Natural killer cell (primary cell): ENCODE results near the gene FAM13B. TPM values are rescaled to one million over a fixed set of nuclear protein-coding genes. Genes with fewer than 3 reads are reported as not detected.
A peak's percentile ranks its signal among the peaks of the same experiment; 100 is the strongest.
"Not testable (repeated sequence)": the region's sequence is repeated elsewhere in the genome, so short reads cannot be mapped to it uniquely, and the experiment has no call there.

Experiments used
- ATAC-seq, 3 donors: fragments of 150-1000 bp in 2 of 3; fragments of 200-7000 bp in 1 of 3; cut with Tn5 transposase; 1 replicate in 1 of 3; 2 replicates in 2 of 3; pipeline ENCODE4 v1.10.0; 2021; ENCODE audit warnings: mild to moderate bottlenecking in 2 of 3, moderate library complexity in 2 of 3
- DNase-seq, 2 donors: peaks; one replicate each; pipeline versions ENCODE4 v3.0.0 to v3.0.0-alpha.2; 2013 to 2021; ENCODE audit warnings: mixed read lengths in 1 of 2
- H3K27ac ChIP-seq: one replicate; pipeline ENCODE4 v1.5.1; 2013; ENCODE audit warnings: mild to moderate bottlenecking, low read length
- H3K27me3 ChIP-seq: one replicate; pipeline ENCODE4 v1.6.1; 2013; ENCODE audit warnings: low read length; ENCODE audit not compliant: control insufficient read depth, insufficient read depth
- H3K36me3 ChIP-seq: one replicate; pipeline ENCODE4 v1.6.1; 2013; ENCODE audit warnings: low read length; ENCODE audit not compliant: control insufficient read depth, insufficient read depth
- H3K4me1 ChIP-seq: one replicate; pipeline ENCODE4 v1.6.1; 2013; ENCODE audit warnings: low read length; ENCODE audit not compliant: control insufficient read depth, insufficient read depth
- H3K4me3 ChIP-seq: one replicate; pipeline ENCODE4 v1.5.1; 2013; ENCODE audit warnings: low read length
- H3K9me3 ChIP-seq: one replicate; pipeline ENCODE4 v1.6.1; 2013; ENCODE audit warnings: low read length; ENCODE audit not compliant: control insufficient read depth, insufficient read depth
- H3K27ac Mint-ChIP-seq, 2 donors: one replicate each; pipeline ENCODE4 v1.8.0; 2022; ENCODE audit warnings: mild to moderate bottlenecking in 2 of 2, mixed read lengths in 2 of 2, moderate library complexity in 1 of 2
- H3K27me3 Mint-ChIP-seq, 2 donors: one replicate each; pipeline ENCODE4 v1.8.0; 2022; ENCODE audit warnings: low read depth in 2 of 2, mixed read lengths in 2 of 2
- H3K36me3 Mint-ChIP-seq: one replicate; pipeline ENCODE4 v1.8.0; 2022; ENCODE audit warnings: mixed read lengths
- H3K4me1 Mint-ChIP-seq, 2 donors: one replicate each; pipeline ENCODE4 v1.8.0; 2022; ENCODE audit warnings: mixed read lengths in 2 of 2
- H3K4me3 Mint-ChIP-seq: one replicate; pipeline ENCODE4 v1.8.0; 2022; ENCODE audit warnings: mild to moderate bottlenecking, moderate library complexity, mixed read lengths
- H3K9me3 Mint-ChIP-seq, 2 donors: one replicate each; pipeline ENCODE4 v1.8.0; 2022; ENCODE audit warnings: mixed read lengths in 2 of 2
- CTCF ChIP-seq: fragments of 200-600 bp; IDR thresholded peaks from one replicate; pipeline ENCODE4 v1.8.0; 2022; ENCODE audit warnings: antibody characterized with exemption
- WGBS: methylation state at CpG from one replicate; pipeline ENCODE4 v1.1.7; 2013; ENCODE audit warnings: missing lambda C conversion rate; ENCODE audit not compliant: insufficient coverage; 5-methylcytosine and 5-hydroxymethylcytosine counted together
- intact Hi-C: fragments of 100-400 bp; cut with micrococcal nuclease; formaldehyde crosslinking; loops from one replicate; pipeline ENCODE4 v1.14.2; 2022
- total RNA-seq, 4 donors: library from RNA; stranded (reverse); fragments of 120-200 nt in 1 of 4; gene quantifications; one replicate each; pipeline versions ENCODE4 v1.2.3 to v1.2.4, GENCODE V29; 2013 to 2022

FAM13B gene
- total RNA-seq, 3 donors from 2014 or later (not counting 1 experiment from before 2014, with no cell fraction given) = 58.8 to 74.4 (median 67.4) TPM

GRCh38 chr5:138077064-138077696, 44.3 kb upstream of the FAM13B start:
- WGBS = 26% methylated on average over 4 of the region's 5 CpGs
- ATAC-seq (peak in 2 of 3 donors; percentile 63 to 69), DNase-seq (peak in 1 of 2 donors; percentile 77)
- no peak overlapping the region for H3K27ac Mint-ChIP-seq
- peak; percentile 81 for TF ChIP-seq CTCF
- H3K27me3 ChIP-seq = no peaks in the 10 kb centered on the region
- no peak overlapping the region for H3K27ac ChIP-seq
- H3K36me3 ChIP-seq = no peaks in the 10 kb centered on the region
- no peaks in the 10 kb centered on the region for H3K9me3 ChIP-seq
- H3K4me3 Mint-ChIP-seq = no peak overlapping the region
- no peak overlapping the region for H3K4me3 ChIP-seq
- H3K4me1 Mint-ChIP-seq = no peaks in the 10 kb centered on the region
- intact Hi-C loops = loop anchor here (1.0 kb wide), 1 partner anchor 56 kb away; no protein-coding TSS in a partner anchor
- H3K36me3 Mint-ChIP-seq = no peaks in the 10 kb centered on the region
- H3K4me1 ChIP-seq = no peaks in the 10 kb centered on the region
- no peaks in the 10 kb centered on the region for H3K9me3 Mint-ChIP-seq
- H3K27me3 Mint-ChIP-seq = peaks cover 0 to 10% of the 10 kb centered on the region in 2 donors

- ATAC-seq, H3K36me3 ChIP-seq, H3K9me3 Mint-ChIP-seq, H3K4me1 Mint-ChIP-seq, H3K4me3 Mint-ChIP-seq, H3K4me3 ChIP-seq, H3K36me3 Mint-ChIP-seq, H3K27me3 Mint-ChIP-seq, H3K27me3 ChIP-seq, H3K27ac Mint-ChIP-seq, H3K4me1 ChIP-seq, H3K27ac ChIP-seq, intact Hi-C loops, H3K9me3 ChIP-seq, DNase-seq: not testable (repeated sequence)
- 96% methylated on average over 19 of the region's 32 CpGs for WGBS
These were observed 37.1 kb upstream of the FAM13B start for GRCh38 chr5:138070026-138070425.

GRCh38 chr5:138068742-138069600, 36.1 kb upstream of the FAM13B start:
- H3K4me3 ChIP-seq = no peak overlapping the region
- H3K27ac Mint-ChIP-seq = peak overlapping the region in 1 of 2 donors; percentile 32
- TF ChIP-seq CTCF = peak; percentile 71
- H3K27me3 ChIP-seq = peaks cover 2% of the 10 kb centered on the region
- H3K4me1 Mint-ChIP-seq = peaks cover 5% of the 10 kb centered on the region in 2 donors
- H3K4me3 Mint-ChIP-seq = no peak overlapping the region
- no peaks in the 10 kb centered on the region for H3K9me3 ChIP-seq
- H3K9me3 Mint-ChIP-seq = no peaks in the 10 kb centered on the region
- peaks cover 0 to 3% of the 10 kb centered on the region in 2 donors for H3K27me3 Mint-ChIP-seq
- H3K36me3 ChIP-seq = no peaks in the 10 kb centered on the region
- peak; percentile 63 to 76 (median 69) for ATAC-seq
- no peaks in the 10 kb centered on the region for H3K36me3 Mint-ChIP-seq
- WGBS = 22% methylated on average over 6 of the region's 6 CpGs
- peak; percentile 47 to 82 for DNase-seq
- no peaks in the 10 kb centered on the region for H3K4me1 ChIP-seq
- intact Hi-C loops = loop anchor here (1.0 to 10.0 kb wide), 3 partner anchors 33 to 440 kb away; no protein-coding TSS in a partner anchor
- no peak overlapping the region for H3K27ac ChIP-seq

- peaks cover 0 to 3% of the 10 kb centered on the region in 2 donors for H3K27me3 Mint-ChIP-seq
- no peak overlapping the region for H3K27ac Mint-ChIP-seq
- H3K27ac ChIP-seq = no peak overlapping the region
- no peaks in the 10 kb centered on the region for H3K36me3 Mint-ChIP-seq
- no peak for DNase-seq
- no peaks in the 10 kb centered on the region for H3K9me3 ChIP-seq
- no peak for ATAC-seq
- intact Hi-C loops = loop anchor here (1.0 to 10.0 kb wide), 3 partner anchors 32 to 439 kb away; no protein-coding TSS in a partner anchor
- no peak for TF ChIP-seq CTCF
- H3K36me3 ChIP-seq = no peaks in the 10 kb centered on the region
- WGBS = 89% methylated on average over 8 of the region's 8 CpGs
- H3K27me3 ChIP-seq = peaks cover 2% of the 10 kb centered on the region
- no peak overlapping the region for H3K4me3 ChIP-seq
- no peaks in the 10 kb centered on the region for H3K9me3 Mint-ChIP-seq
- H3K4me3 Mint-ChIP-seq = no peak overlapping the region
- peaks cover 5% of the 10 kb centered on the region in 2 donors for H3K4me1 Mint-ChIP-seq
- H3K4me1 ChIP-seq = no peaks in the 10 kb centered on the region
These were observed 35.1 kb upstream of the FAM13B start for GRCh38 chr5:138067945-138068344.
